GM19372 (cell line): ENCODE data around the gene HYAL2.

ENCODE experiments used
- ATAC-seq: cut with Tn5 transposase; IDR thresholded peaks from one replicate; pipeline ENCODE4 v1.9.1; 2021; ENCODE audit warnings: mild to moderate bottlenecking, low read depth, moderate library complexity; ENCODE audit not compliant: unreplicated experiment

Gene HYAL2

DNA sequence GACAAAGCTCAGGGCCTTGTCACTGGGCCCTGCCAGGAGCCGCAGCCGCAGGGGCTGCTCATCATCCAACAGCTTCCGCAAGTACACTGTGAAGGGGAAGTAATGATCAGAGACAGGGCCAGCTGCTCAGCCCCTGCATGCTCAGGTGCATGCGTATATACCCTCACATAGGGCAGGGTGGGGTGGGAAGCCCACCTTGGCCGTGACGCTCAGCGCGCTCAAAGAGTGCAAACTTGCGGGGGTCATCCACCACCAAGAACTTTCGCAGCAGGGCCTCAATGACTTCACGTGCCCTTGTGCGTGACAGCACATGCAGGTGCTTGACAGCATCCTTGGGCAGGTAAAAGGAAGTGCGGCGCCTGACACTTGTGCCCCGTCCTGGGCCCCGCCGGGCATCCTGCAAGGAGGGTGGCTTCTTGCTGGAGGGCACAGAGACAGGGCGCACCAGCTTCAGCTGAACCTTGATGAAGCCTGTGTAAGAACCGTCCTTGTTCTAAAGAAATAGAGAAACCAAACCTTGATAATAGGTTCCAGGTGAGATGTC is 8.9 kb upstream of the HYAL2 start:
- ATAC-seq: no peak

GRCh38 chr3:50330330-50330729 is 7.8 kb upstream of the HYAL2 start:
- ATAC-seq: no peak

GRCh38 chr3:50327943-50328691 is 5.6 kb upstream of the HYAL2 start, which contains the start of gene TUSC2:
Gene TUSC2 (minus strand): TSS chr3:50328223. CDS start chr3:50328099, 124 bp downstream.
- peak; percentile 89 for ATAC-seq

- ATAC-seq: no peak
These were observed 4.6 kb upstream of the HYAL2 start for GRCh38 chr3:50327129-50327528.

DNA sequence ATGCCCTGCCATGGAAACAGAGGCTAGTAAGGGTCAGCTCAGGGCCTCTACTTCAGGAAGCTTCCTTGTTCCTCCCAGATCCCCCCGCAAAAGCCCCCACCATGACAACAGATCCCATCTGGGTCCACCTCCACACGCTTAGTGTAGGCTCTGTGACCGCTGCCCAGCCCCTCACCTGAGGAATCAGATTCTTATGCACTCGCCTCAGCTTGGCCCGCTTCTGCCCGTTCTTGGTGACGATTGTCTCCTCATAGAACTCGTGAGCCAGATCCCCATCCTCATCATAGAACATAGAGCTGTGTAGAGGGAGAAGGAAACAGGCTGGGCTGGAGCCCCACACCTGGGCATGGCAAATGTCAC is 3.6 kb upstream of the HYAL2 start:
- no peak for ATAC-seq

- ATAC-seq: no peak
These were observed 3.1 kb upstream of the HYAL2 start for GRCh38 chr3:50325497-50326181.

- ATAC-seq: no peak
These were observed 2.6 kb upstream of the HYAL2 start for GRCh38 chr3:50325113-50325480.

- no peak for ATAC-seq
These were observed 2.0 kb upstream of the HYAL2 start for GRCh38 chr3:50324351-50325112.

- ATAC-seq: no peak
These were observed 1.2 kb upstream of the HYAL2 start for GRCh38 chr3:50323614-50324199.

DNA sequence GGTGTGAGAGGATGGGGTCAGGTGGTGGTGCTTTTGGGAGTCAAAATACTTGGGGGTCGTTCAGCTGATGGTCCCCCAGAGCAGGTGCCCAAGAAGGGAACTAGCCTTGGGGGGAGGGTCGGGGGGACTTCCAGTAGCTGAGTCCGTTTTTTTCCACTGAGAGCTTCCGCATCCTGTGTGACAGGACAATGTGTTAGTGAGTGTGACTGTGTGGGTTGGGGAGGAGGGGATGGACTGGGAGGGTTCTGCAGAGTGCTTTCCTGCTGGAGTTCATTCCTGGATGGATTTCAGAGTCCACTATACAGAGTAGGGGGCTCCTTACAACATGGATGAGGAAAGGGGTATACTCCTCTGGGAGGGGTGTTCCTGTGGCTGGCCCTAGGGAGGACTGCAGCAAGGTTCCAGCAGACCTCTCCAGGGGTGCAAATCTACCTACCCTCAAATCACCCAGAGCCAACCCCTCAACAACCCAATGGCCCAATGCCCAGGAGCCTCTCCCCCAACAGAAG is 601 bp upstream of the HYAL2 start:
- ATAC-seq: no peak

DNA sequence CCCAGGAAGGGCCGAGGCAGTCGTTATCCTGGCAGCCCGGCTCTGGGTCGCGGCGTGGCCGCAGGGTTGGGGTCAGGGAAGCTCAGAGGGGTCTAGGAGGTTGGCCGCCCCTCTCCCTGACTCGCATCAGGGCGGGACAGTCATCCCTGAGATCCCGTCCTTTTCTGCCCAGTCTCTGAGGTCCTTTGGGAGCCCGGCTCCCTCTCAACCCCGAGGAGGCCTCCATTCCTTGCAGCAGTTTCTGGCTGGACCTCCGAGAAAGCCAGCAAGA is 495 bp downstream of the HYAL2 start:
- no peak for ATAC-seq

DNA sequence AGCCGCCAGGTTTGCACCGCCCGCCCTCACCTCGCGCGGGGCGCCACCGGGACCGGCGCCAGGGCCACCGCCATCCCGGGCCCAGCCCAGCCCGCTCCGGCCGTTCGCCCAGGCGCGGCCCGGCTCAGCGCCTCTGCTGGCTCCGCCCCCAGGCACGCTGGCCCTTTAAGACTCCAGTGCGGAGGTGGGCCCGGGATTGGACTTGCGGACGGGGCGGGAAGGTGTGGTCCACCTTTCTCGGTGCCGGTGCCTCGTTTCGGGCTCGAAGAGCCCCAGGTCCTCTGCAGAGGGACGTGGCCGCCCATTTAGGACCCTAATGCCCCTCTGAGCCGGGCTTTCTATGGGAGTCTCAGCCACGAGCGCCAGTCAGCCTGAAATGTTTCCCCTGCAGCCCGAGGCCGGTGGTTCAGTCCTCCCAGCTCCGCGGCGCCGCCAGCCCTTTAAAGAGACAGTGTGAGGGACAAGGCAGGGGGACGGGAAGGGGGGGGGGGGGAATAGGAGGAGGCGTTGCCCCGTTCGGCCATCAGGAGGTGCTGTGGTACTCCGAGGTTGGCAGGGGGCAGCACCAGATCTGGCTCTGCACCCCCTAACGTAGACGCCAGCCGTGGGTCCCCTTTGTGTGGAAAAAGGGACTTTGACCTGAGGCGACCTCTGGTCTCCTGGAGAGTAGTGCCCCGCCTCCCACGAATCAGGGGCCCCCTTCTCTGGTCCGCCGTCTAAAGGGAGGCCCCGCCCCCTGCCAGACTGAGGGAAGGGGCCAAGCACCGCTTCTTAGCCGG is 1.0 kb downstream of the HYAL2 start:
- ATAC-seq: peak; percentile 85

DNA sequence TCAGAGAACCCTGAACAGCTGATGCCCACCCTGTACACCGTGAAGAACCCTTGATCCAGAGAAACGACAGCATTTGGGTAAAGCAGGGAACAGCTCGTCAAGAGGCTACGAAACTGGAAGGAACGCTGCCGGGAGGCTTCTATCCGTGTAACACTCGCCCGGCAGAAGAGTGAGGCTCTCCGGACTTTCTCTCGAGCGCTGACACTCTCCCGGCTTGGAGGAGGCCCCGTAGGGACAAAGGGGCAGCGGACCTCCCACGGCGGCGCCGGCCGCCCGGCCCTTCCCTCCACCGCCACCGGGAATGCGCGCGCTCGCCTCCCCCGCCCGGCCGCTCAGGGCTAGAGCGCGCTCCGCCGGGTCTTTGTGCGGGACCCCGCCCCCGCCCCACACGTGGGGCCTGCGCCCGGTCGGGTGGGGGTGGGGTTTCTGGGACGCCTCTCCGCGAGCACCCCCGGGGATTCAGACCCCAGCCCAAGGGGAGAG is 1.7 kb downstream of the HYAL2 start:
- peak; percentile 62 for ATAC-seq

DNA sequence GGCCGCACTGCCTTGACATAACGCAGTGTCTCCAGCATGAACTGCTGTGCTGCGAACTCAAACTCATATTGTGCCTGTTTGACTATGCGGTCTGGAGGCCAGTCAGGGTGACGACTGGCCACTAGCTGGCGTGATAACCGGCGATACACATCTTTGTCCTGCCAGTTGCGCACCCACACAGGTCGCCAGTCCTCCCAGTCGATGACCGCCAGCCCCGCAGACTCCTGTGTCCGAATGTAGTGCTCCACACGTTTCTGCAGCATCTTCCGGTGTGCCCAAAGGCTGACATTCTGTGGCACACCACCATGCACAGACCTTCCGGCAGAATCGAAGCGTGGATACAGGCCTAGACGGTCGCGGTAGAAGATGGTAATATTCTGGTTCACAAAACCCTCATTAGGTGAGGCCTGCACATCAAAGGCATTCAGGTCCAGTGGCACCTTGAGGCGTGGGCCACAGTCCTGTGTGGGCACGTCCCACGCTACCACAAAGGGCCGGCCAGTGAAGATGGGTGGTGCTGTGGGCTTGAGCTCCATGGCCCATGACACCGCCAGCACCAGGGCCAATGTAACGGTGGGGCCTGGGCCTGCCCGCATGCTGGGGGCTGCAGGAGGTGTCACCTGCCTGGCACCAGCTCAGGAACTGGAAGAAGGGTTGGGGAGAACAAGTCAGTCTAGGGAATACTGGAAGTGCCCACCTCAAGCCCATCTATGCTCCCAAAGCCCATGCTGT is 2.5 kb downstream of the HYAL2 start:
- no peak for ATAC-seq

DNA sequence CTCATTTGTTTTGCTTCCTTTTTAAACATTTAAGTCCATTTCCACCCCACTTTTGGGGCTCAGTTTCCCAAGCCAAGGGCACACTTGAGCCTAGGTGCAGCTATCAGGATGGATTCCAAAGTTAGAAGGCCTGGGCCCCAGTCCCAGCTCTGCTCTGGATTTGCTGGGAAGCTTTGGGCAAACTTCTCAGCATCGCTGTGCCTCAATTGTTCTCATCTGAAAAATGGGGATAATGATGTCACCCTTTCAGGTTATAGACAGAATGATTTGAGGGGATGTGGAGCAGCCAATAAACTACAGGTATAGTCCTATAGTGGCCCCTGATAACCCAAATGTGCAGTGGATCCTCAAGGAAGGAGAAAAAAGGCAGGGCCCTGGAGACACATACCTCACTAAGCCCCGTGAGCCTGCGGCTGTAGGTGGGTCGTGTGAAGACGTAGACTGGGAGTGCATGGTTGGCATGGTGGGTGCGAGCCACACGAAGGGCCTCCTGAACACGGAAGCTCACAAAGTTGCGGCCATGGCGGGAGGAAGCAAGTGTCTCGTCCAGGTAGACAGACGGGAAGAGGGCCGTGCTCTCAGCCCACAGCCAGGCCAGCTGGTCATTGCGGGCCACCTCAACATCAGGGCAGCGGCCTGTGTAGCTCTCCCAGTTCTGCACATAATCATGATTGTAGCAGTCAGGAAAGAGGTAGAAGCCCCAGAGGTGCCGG is 3.2 kb downstream of the HYAL2 start:
- no peak for ATAC-seq

GRCh38 chr3:50318615-50319014 is 3.9 kb downstream of the HYAL2 start:
- ATAC-seq: no peak

DNA sequence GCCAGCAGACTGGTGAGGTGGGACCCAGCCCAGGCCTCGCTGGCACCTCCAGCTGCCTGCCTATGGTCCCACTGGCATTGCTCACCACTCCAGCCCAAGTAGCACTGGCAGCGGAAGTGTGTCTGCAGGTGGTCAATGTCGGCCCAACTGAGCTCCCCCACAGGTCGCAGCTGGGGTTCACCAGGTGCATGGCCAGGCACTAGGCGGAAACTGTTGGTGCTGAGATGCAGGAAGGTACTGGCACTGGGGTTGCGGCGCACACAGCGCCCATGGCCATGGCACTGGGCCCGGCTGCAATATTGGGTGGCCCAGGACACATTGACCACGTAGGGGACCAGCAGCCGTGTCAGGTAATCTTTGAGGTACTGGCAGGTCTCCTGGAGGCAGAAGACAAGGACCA is 4.4 kb downstream of the HYAL2 start:
- no peak for ATAC-seq

GRCh38 chr3:50317300-50317699 is 5.2 kb downstream of the HYAL2 start:
- no peak for ATAC-seq
